GM19193 (cell line): ENCODE measurements around the gene PPP2R5A.

Experiments
- POLR2A ChIP-seq: IDR thresholded peaks from 4 replicates; pipeline ENCODE4 v1.6.1; 2011; ENCODE audit not compliant: insufficient read depth, insufficient read length; ENCODE audit errors: extremely low read depth

The PPP2R5A gene

DNA sequence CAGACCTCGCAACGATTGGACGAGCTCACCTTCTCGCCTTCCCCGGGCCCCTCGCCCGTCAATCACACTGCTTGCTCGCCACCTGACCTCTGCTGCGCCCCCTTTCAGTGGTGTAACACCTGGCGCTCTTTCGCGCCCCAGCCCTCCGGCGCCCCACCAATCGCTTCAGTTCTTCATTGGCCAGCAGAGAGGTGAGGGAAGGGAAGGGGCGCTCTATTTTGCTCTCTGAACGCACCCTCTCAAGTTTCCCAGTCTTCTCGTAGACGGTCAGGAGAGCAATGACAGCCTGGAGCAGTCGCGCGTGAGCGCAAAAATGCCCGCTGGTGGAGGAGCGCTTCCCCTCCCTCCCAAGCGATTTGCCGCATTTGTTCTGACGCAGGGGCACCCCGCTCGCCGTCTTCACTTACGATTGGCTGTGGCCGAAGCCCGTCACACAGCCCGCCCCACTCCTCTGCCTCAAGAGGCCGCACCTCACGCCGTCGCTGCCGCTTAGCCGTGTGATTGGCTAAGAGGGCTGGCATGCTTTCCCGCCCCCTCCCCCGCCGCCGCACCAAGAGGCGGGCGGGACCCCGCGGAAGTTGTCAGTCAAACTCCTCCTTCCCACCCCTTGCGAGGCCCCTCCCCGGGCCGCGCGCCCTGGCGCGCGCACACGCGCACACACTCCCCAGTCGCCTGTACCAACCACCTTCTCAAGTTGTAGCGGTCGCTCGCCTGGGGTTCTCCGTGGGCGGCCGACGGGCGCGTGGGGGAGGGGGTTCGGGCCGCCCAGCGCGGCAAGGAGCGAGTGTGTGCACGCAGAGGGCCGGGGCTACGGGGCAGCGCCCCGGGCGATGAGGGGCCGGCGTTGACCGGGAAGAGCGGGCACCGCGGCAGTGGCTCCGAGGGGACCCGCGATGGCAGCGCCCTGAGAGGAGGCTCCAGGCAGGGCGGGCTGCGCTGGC is at the start of gene PPP2R5A:
TSS of gene PPP2R5A (plus strand) at position 667 of the 941 bp plus-strand sequence. CDS start 701 bp downstream, outside the sequence.
- peak; percentile 78 for TF ChIP-seq POLR2A

DNA sequence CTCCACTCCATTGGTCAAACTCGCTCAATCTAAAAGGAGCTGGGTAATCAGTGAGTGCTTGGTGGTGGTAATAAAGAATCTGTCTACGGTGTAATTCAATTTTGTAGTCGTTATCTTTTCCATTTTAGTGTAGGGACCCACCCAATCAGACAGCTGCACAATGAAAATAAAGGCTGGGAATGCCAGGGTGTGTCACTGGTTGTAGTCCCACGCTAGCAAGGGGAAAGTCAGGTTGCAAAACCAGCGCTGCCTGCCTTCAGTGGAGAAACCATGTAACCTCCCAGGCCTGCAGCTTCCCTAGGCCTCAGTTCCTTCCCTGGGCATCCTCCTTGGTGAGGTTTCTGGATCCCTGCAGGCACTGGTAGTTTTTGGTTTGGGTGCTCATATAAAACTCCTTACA is 49.4 kb upstream of the PPP2R5A start:
- no peak for TF ChIP-seq POLR2A

DNA sequence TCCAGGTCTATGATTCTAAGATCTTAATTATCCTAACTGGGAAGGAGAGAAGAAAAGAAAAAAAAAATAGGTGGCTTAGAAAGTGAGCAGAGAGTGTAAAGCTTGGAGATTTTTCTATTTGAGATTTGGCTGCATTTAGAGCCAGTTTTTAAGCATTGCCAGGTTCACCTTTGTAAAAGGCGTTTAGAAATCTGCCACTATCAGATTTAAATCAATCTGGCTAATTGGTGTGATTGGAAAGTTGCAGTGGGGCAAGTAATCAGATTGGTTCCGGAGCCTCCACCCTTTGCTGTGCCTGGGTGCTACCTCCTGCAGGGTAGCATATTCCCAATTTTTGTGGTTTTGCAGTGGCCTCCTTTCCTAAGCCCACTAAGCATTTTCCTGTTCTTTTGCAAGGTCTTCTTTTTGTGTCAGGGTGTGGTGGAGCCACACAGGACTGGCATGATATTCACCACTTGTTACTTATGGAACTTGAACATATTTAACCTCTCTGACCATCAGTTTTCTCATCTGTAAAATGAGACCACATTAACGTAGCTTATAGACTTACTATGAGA is 48.5 kb upstream of the PPP2R5A start:
- no peak for TF ChIP-seq POLR2A

DNA sequence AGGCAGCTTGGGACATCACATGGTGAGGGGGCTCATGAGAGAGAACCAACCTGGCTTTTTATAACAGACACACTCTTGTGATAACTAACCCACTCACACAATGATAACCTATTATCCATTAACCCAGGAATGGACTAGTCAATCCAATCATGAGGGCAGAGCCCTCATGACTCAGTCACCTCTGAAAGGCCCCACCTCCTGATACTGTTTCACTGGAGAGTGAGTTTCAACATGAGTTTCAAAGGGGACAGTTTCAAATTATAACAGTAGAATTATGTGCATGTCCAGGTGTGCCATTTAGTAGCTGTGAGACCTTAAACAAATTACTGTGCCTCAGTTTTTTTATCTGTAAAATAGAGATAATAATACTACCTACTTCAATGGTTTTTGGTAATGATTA is 47.6 kb upstream of the PPP2R5A start:
- TF ChIP-seq POLR2A: no peak

DNA sequence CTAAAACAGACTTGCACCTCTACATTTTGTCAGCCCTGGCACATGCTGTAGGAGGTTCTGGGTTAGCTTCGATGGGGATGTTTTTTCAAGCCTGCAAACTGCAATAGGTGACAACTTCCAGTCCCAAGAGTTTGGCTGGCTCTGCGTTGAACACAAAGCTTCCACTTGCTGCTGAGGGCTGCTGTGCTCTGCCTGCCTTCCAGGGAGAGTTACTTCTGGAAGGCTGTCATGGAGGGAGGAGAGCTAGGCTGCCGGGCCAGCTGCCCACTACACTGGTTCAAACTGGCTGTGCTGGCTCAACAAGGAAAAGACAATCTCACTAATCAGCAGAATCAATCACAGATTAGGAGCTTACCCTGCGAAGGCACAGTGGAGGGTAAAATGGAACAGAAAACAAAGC is 46.7 kb upstream of the PPP2R5A start:
- TF ChIP-seq POLR2A: no peak

DNA sequence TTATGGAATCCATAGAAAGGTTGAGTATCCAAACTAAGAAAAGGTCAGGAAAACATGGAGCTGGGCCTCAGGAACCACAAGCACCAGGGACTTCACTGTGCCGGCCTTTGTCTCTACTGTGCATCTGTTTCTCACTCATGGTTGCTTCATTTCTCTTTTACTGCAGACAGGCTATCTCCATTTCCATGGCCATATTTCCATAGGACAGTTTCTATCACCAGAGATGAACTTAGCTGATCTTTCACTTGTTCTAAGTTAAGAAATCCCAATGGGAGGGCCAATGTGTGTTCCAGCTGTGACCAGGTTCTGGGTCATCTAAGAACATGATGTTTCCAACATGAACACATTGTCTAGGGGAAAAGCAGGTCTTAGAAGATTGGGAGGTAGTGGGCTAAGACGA is 43.7 kb upstream of the PPP2R5A start:
- TF ChIP-seq POLR2A: no peak

DNA sequence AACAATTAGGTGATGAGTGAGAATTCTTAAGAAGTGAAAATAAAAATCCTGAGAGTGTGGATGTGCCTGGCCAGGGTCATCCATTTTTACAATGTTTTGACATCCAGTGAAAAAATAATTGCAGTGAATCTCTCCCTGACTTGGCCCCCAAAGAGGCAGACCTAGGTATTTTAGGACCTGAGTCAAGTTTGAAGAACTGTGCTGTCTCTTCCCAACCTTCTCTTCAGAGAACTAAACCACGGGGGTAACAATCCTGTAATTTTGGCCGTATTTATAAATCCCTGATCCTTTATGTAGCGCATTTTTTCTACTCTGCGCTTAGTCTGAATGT is 43.3 kb upstream of the PPP2R5A start:
- no peak for TF ChIP-seq POLR2A

DNA sequence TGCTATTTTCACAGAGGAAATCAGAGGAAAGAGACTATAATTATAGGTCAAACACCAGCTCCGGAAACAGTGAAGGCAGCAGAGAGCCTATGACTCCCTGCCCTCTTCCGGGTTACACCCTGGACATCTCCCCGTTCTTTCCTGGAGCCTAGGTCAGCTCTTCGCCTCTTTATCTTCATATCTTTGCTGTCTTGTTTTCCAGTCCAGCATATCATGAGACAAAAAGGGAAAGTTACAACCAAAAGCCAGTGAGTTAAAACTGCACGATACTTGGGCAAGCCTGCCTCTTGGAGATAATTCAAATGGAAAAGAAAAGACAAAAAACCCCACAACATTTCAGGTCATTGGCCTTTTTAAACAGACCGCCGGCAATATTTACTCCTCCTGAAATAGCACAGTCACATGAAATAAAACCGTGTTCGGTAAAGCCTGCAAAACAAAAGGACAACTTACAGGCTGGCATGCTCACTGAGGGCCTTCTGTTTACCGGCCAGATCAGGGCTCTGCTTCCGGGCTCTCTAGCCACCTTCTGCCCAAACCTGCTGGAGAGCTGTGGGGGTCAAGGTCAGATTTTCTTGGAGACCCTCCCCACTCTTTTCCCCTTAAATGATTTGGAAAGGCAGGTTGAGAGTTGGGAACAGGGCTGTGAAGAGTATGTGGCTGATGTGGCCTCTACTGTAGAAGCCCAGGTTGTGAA is 42.8 kb upstream of the PPP2R5A start:
- no peak for TF ChIP-seq POLR2A

DNA sequence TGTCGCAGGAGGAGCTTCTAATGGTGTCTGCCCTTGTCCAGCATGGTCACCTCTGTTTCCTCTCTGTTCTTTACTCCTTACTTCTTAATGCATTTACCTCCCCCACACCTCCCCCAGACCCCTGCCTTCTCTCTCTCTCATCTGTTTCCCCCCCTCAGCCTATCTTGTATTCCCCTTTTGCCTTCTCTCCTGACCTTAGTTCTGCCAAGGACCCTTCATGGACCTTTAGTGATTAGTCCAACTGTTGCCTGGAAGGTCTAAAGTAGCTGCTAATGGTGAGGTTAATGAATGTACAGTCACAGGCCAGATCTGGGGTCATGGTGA is 42.3 kb upstream of the PPP2R5A start:
- no peak for TF ChIP-seq POLR2A

DNA sequence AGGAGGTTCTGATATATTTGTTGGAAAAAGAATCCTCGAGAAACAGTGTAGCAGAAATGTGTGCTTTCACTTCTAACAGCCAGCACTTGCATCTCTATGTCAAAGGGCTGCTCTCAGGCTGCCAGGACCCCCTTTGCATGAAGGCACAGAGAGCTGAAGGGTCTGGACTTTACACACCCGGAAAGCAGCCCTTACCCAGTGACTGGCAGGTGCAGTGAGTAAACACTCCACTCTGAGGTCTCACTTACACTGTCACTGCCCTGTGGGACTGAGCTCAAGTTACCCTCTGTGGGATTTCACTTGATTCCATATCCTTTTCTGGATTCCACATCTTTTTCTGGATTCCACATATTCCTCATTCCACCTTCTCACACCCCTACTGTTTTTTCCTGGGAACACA is 40.8 kb upstream of the PPP2R5A start:
- no peak for TF ChIP-seq POLR2A

DNA sequence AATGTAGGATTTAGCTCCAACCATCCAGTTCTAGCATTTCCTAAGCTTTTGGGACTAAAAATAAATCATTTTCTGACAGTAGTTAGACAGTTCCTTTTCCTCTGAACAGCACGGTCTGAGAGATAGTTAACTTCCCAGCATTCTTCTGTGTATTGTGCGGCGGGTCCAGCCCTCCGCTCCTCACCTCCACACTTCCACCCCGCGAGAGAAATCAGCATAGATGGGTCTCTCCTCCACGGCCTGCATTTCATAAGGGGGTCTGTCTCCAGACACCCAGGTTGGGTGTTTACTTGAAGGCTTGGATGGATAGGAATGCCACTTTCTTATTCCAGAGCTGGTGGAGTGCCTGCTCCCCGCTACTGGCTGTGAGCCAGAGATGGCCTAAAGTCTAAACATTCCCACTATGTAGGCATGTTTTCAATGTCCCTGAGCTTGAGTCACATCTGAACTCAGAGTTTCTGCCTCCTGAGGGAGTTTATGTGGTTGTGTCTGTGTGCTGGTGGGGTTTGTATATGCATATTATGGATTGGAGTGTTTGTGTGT is 38.0 kb upstream of the PPP2R5A start:
- TF ChIP-seq POLR2A: no peak

DNA sequence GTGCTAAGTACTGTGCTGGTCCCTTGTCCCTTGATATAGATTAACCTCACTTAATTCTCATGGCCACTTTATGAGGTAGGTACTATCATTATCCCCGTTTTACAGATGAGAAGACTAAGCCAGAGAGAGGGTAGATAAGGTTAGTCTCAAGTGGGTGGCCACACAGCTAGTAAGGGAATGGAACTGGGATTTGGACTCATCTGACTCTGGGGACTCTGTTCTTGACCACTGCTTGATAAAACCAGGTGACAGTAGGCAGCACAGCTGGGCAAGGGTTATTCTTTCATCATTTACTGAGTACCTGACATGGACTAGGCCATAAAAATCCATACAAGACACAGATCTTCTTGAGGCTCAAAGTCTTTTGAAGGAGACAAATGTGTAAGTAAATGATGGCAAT is 37.2 kb upstream of the PPP2R5A start:
- TF ChIP-seq POLR2A: no peak

DNA sequence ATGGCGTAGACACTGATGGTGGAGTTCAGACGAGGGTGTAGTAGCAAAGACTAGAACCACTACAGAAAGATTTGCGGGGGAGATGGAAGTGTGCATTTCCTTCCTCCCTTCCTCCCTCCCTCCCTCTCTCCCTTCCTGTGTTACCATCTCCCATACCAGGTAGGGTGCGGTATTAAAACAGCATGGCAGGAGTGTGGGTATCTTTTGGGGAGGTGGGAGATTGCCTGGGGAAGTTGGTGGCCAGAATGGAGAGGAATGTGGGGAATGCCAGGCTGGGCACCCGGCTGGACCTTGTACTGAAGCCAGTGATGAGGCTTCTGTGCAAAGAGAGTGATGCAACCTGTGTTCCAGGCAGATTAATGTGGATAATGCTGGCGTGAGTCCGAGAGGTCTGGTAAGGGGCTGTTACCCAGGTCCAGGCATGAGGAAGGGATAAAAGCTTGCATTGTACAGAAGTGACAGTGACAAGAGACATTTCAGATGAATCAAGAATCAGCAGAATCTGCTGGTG is 30.3 kb upstream of the PPP2R5A start:
- no peak for TF ChIP-seq POLR2A

DNA sequence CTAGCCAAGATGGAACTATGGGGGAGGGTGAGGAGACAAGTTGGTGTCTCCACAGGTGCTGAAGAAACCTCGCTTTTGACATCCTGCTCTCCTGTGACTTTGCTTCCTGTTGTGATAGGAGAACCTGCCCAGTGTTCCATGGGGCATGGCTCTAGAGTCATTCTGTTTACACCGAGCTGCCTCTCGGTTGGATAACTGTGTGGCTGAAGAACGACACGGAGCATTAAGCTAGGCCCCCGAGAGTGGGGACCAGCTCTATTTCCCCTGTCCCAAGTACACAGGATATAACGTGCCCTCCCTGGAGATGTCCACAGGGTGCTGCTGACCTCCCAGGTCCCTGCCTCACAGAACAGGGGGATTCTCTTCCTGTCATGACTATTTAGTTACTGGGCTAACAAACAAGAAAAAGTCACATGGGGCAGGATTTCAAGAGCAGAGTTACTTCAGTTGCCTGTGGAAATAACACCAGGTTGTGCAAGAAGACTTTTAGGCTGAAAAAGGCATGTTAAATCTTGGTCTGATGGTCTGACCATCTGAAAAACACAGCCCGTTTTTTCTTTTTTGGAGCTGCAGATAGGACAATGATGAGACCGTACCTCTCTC is 29.4 kb upstream of the PPP2R5A start:
- no peak for TF ChIP-seq POLR2A

DNA sequence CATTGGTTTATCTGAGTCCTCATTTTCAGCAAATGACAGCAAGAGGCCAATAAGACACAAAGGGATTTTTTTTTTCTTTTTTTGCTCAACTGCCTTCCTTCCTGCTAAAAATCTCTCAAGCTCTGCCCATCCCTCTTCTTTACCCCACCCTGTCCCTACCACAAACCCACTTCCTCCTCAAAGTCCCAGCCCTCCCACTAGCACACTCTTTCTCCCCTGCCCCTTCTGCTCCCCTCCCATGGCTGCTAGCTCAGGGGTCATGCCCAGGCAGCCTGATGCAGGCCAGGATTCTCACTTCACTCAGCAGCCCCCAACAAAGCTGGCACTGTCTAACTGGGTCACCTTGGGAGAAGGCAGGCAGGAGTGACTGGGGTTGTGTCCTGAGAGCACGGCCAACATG is 28.8 kb upstream of the PPP2R5A start:
- no peak for TF ChIP-seq POLR2A
